ENCODE results near the gene BCR.

GRCh38 chr22:23218053-23218866, 38.0 kb downstream of the BCR start:
- TF ChIP-seq EP300 (IDR thresholded peaks at IDR 0.05) (no peak), CTCF (IDR thresholded peaks at IDR 0.05) (no peak), POLR2AphosphoS5 (IDR thresholded peaks at IDR 0.05) (no peak)

Measured in suprapubic skin (tissue), 4 donors.